Measurements from ENCODE around the gene PALLD.

The PALLD gene

GRCh38 chr4:168734703-168735678 is 238.1 kb downstream of the PALLD start:
- no peak for DNase-seq (ENCODE audit: low spot score)

GRCh38 chr4:168735735-168736134 is 238.9 kb downstream of the PALLD start:
- no peak for DNase-seq (ENCODE audit: low spot score)

GRCh38 chr4:168736860-168737805 is 240.3 kb downstream of the PALLD start:
- DNase-seq (ENCODE audit: low spot score) = no peak

DNA sequence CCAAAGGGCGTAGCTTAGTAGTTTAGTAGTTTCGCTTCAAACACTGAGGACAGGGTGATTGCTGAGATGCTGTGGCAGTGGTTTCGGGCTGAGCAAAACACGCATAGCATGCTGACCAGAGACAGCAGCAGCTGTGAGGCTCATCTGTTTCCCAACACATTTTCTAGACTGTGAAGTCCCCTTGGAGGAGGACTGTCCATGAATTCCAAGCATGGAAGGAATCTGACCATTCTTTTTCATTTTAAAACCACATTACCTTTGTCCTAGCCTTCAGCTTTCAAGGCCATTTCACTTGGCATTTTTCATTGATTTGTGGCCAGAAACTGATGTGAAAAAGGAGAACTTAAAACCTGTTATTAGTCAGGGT is 240.9 kb downstream of the PALLD start:
- no peak for DNase-seq (ENCODE audit: low spot score)

DNA sequence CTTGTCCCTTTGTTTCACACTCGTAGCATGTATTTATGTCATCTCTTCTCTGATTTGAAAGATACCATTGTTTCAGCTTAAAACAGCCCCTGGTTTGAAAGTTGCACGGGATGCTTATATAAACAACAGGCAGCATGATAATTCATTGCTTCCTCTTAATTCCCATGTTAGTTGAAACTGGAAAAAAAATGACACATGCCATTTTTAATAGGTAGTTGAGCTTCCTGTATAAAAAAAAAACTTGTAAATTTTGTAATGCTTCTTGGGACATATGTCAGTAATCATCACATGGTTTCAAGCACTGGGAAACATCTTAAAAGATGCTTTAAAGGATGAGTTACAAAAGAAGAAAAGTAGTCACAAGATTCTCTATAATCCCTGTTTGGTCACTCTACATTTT is 243.0 kb downstream of the PALLD start:
- no peak for DNase-seq (ENCODE audit: low spot score)

- DNase-seq (ENCODE audit: low spot score) = no peak
These were observed 243.8 kb downstream of the PALLD start for GRCh38 chr4:168740691-168741090.

- DNase-seq (ENCODE audit: low spot score) = no peak
These were observed 244.7 kb downstream of the PALLD start for GRCh38 chr4:168741281-168742173.

- no peak for DNase-seq (ENCODE audit: low spot score)
These were observed 246.3 kb downstream of the PALLD start for GRCh38 chr4:168743131-168743530.

DNA sequence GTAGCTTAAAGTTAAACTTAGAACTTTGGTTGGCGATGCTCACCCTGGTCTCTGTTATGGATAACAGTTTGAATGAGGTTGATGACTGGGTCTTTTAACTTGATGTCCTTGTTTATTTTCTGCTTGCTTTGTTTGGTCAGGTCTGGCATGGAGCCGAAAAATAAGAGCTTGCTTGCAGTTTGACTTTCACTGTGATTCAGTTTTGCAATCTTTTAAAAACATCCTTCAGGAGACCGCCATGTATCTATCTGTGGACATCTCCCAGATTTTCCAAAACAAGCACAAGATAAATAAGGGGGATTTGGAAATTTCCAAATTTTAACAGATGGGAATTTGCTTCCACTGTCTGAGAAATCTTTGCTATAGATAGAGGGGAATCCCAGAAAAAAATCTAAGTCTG is 246.7 kb downstream of the PALLD start:
- DNase-seq (ENCODE audit: low spot score) = no peak

DNA sequence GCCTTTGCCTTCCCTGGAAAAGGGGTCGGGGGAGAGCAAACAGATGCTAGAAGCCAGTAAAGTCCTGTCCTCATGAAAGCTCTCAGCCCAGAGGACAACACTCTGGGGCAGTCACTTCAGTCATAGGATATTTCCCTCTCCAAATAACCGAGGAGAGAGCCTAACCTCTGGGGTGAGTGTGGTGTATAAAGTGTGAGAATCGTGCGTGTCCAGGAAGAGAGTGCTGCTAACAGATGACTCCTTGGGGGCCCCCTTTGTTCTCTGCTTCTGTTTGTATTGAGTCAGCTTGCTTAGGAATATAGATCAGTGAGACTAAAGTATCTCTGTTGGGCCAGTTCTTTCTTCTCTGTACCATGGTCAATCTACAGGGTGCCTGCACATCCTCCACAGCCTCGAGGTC is 247.2 kb downstream of the PALLD start:
- no peak for DNase-seq (ENCODE audit: low spot score)

- no peak for DNase-seq (ENCODE audit: low spot score)
These were observed 252.0 kb downstream of the PALLD start for GRCh38 chr4:168748807-168749206.

- no peak for DNase-seq (ENCODE audit: low spot score)
These were observed 254.7 kb downstream of the PALLD start for GRCh38 chr4:168751263-168752225.

- no peak for DNase-seq (ENCODE audit: low spot score)
These were observed 259.0 kb downstream of the PALLD start for GRCh38 chr4:168755598-168756477.

DNA sequence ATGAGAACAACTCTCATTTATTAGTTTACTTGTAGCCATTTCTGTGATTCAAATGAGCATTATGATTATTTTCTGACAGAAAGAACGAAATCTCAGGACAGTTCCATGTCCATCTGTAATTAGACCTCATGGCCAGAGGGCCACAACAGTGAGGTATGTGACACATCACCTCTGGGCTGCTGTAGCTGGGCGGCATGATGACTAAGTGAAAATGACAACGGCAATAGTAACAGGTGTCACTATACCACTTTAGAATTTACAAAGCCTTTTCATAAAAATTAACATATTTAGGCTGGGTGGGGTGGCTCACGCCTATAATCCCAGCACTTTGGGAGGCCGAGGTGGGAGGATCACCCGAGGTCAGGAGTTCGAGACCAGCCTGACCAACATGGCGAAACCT is 260.6 kb downstream of the PALLD start:
- no peak for DNase-seq (ENCODE audit: low spot score)

- DNase-seq (ENCODE audit: low spot score) = no peak
These were observed 261.6 kb downstream of the PALLD start for GRCh38 chr4:168758351-168758876.

- no peak for DNase-seq (ENCODE audit: low spot score)
These were observed 262.5 kb downstream of the PALLD start for GRCh38 chr4:168759321-168759720.

DNA sequence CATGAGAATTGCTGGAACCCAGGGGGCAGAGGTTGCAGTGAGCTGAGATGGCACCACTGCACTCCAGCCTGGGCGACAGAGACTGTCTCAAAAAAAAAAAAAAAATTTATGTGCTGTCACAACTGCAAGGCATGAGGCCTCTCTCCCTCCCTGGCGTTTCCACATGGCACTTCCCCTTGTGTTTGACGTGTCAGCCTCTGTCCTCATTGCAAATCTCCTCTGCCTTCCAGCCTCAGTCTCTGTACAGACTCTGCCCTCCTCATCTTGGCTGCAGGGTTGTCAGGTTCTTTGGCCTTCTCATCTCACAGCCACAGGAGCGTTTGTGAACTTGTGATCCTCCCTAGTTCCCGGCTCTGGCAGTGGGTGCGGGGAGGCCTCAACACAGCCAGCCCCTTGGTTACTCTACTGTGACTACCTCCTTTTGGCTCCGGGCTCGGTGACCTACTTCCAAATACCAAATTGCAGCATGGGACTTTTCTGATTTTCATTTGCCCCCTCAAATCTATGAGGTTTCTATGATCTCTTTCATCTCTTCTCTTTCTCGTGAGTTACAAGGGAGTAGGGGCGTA is 263.2 kb downstream of the PALLD start:
- DNase-seq (ENCODE audit: low spot score) = no peak

DNA sequence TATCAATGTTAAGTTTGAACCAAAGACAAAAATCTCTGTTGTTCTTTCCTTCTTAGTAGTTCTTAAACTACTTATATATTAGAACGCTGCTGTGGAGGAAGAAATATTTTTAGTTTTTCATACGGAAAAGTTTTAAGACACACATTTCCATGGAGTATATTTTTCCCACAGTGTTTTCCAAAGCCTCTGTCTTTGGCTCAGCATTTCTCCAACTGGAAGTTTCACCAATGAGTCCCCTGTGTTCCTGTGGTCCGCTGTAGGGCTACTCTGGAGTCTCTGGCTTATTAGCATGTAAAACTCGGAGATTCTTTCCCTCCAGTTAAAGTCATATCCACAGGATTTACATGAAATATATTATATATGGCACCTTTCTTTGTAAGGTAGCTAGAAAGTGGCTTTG is 264.2 kb downstream of the PALLD start:
- no peak for DNase-seq (ENCODE audit: low spot score)

DNA sequence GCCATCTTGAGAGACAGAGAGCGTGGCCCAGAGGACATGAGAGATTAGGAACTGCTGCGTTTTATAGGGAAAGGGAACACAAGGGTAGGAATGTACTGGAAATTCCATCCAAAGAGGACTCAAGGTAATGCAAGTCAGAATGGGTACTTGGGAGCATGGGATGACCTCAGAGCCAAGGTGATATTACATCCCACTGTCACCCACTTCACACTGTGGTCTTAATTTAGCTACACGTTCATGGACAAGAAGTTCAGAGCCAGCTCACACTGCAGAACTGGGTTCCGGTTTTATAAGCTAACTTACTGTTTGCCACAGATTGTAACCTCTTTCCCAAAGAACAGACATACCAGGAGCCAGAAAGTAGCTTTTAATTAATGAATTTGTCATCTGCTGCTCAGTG is 268.5 kb downstream of the PALLD start:
- DNase-seq (ENCODE audit: low spot score) = no peak
